Epithelial cell of prostate (primary cell): Measurements from ENCODE around the gene PACS2.

Source experiments
- DNase-seq: peaks from one replicate; pipeline ENCODE4 v3.0.0-alpha.2; 2011; ENCODE audit warnings: low read depth, low spot score
- H3K27ac ChIP-seq: fragments of 450-650 bp; 2 replicates; pipeline ENCODE4 v1.5.1; 2017; ENCODE audit warnings: mild to moderate bottlenecking

PACS2 gene

GRCh38 chr14:105365101-105365500, 50.6 kb downstream of the PACS2 start:
- DNase-seq, result no peak
- H3K27ac ChIP-seq, result no peak overlapping the region

DNA sequence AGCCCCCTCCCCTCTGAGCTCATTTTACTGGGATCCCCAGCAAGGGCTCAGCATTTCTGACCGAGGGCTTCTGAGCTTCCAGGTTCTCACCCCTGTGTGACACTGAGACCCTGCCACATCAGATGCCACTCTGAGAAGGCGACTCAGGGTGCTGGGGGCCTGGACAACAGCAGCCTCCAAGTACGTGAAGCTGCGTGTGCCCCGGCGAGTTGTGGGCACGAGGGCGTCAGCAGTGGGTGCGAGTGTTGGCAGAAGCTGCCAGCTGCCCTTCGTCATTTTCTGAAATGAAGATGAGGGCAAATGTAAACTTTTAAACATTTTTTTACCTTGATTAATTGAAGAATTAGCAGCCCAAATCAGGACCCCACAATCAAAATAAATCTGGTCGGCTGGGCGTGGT, 51.1 kb downstream of the PACS2 start:
- DNase-seq, result no peak
- no peak overlapping the region for H3K27ac ChIP-seq

DNA sequence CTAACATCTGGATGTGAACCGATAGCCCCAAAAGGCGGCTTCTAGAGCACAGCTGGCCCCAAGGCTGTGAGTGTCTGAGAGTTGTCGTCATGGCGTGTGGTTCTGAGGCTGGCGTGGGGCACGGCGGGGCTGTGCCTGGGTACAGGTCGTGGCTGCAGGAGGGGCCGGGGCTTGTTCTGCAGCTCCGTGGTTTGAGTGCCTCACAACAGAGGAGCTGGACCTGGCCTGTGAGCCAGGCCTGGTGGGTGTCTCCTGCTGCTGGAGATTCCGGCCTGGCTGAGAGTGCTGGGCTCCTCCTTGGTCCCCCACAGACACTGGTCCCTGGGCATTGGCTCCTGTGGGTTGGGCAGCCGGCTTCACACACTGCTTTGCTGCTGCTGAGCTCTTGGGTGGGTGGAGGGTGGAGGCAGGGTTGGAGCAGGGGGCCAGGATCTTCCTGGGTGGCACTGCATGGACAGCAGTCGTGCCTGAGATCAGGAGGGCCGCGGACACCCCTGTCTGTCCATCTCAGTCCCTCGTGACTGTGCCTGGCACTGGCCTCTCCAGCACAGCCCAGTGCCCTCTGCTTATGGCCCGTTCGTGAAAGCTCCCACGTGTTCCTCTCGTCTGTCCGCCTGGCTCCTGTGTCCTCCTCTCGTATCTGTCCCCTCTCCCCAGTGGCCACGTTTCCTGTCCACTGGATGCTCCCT, 52.0 kb downstream of the PACS2 start:
- no peak for DNase-seq
- H3K27ac ChIP-seq, result no peak overlapping the region

DNA sequence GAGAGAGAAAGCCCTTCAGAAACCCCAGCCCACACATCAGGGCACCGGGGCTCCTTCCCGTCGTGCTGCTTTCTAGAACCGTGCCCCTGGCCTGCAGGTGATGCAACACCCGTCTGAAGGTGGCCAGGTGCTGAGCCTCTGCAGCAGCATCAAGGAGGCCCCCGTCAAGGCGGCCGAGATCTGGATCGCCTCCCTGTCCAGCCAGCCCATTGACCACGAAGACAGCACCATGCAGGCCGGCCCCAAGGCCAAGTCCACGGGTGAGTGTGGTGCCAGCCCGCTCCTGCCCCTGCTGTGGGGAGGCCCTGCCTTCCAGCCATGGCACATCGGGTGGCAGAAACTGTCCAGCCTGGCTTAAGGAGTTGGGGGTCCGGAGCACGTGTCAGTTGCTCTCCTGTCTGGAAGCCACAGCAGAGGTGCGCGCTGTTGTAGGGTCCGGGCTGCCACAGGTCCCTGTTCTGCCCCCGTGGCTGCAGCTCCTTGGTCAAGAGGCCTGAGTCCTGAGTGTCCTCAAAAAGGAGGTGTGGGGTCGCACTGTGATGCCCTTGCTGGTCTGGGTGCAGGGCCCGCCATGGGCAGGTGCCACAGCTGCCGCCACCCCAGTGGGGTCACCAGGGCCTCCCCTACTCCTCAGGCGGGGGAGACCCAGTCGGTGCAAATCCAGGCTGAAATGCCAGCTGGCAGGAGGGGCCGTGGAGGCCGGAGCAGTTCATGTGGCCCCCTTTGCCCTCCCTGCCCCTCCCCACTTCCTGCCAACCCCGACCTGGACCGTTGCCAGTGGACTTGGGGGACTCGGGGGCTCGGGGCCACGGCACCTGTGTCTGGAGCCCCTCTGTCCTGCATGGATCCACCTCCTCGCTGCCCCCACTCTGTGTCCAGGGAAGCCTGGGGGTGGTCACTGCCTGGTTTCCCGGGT, 52.8 kb downstream of the PACS2 start:
- no peak for DNase-seq
- no peak overlapping the region for H3K27ac ChIP-seq

DNA sequence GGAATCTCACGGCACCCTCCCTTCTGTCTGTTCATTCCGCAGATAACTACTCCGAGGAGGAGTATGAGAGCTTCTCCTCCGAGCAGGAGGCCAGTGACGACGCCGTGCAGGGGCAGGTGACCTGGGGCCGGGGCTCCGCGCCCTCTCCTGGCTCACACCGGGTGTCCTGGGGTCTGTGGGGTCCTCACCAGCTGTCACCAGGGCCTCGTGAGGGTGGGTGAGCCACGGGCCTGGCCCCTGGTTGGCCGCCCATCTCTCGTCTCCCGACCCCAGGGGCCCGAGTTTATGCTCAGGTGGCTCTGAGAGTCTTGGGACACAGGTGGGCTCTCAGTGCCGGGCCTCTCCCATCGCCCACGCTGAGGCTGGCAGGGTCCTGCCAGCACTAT, 53.5 kb downstream of the PACS2 start:
- no peak for DNase-seq
- no peak overlapping the region for H3K27ac ChIP-seq

- no peak overlapping the region for H3K27ac ChIP-seq
- no peak for DNase-seq
Measured at GRCh38 chr14:105368426-105368825, 53.9 kb downstream of the PACS2 start.

- no peak for DNase-seq
- no peak overlapping the region for H3K27ac ChIP-seq
Measured at GRCh38 chr14:105368910-105369652, 54.5 kb downstream of the PACS2 start.

DNA sequence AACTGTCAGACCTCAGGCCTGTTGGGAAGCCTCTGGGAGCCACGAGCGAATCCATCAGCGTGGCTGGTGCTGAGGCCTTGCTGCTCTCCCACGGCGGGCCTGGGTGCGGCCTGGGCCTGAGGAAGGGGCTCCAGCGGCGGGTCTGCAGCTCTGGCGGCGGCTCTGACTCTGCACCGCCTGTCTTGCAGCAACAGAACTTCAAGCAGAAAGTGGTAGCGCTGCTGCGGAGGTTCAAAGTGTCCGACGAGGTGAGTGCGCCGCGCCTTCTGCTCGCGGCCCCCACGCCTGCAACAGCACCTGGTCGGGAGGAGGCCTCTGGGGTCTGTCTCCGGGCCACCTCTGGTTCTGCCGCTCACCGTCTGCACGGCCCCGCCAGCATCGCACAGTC, 55.1 kb downstream of the PACS2 start:
- no peak overlapping the region for H3K27ac ChIP-seq
- DNase-seq, result no peak

DNA sequence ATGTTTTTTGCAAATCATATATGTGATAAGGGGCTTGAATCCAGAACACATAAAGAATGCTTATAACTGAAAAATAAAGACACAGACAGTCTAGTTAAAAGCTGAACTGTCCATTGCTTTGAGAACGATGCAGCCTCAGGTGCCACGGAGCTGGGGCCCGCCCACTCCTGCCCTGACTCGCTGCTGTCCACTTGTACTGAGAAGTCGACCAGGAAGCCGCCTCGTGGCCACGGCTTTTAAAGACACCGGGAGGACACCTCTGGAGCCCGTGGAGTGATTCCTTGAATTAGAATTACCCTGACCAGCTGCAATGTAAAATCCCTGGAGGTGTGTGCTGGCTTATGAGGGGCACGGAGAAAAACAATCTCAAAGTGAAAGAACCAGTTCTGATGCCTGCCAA, 59.8 kb downstream of the PACS2 start:
- no peak for DNase-seq
- no peak overlapping the region for H3K27ac ChIP-seq

- DNase-seq, result no peak
- H3K27ac ChIP-seq, result no peak overlapping the region
Measured at GRCh38 chr14:105375635-105376057, 61.1 kb downstream of the PACS2 start.

- no peak for DNase-seq
- no peak overlapping the region for H3K27ac ChIP-seq
Measured at GRCh38 chr14:105376521-105377440, 62.2 kb downstream of the PACS2 start.

DNA sequence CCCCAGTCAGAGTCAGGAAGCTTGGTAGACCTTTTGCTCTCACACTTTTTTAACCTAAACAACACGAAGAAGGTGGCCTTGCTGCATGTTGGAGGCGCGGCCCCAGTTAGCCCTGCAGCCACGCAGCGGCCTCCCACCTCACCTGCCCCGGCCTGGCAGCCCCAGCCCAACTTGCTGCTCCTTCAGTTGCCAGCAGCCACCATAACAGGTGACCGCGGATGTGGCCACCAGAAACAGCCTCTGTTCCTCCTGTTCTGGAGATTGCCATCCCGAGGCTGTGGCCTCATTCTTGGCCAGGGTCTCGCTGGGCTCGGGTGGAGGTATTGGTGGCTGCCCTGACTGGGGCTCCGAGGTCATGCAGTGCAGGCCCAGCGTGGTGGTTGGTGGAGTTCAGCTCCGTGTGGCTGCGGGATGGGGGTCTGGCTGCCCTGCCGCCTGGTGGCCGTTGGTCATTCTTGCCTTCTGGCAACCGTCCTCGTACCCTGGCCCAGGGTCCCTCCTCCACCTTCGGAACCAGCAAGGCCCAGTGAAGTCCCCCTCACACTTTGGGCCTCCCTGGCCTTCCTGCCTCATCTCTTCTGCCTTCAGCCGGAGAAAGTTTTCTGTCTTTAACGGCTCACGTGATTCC, 63.1 kb downstream of the PACS2 start:
- DNase-seq, result no peak

DNA sequence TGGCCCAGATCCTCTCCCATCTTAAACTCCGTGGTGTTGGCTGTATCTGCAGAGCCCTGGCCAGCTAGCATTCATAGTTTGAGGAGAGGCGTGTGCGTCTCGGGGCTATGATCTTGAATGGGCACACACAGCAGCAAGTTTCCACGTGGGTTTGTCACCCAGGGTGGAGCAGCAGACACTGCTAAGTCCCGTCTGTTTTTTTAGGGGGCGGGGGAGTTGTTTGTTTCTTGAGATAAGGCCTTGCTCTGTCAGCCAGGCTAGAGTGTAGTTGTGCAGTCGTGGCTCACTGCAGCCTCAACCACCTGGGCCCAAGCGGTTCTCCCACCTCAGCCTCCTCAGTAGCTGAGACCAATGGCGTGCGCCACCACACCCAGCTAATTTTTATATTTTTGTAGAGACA, 63.7 kb downstream of the PACS2 start:
- no peak overlapping the region for H3K27ac ChIP-seq
- DNase-seq, result no peak

More for the DNA sequence above, 63.1 kb downstream of the PACS2 start:
- no peak overlapping the region for H3K27ac ChIP-seq

GRCh38 chr14:105378873-105379685, 64.5 kb downstream of the PACS2 start:
- DNase-seq, result no peak
- no peak overlapping the region for H3K27ac ChIP-seq

- no peak overlapping the region for H3K27ac ChIP-seq
- no peak for DNase-seq
Measured at GRCh38 chr14:105379946-105380345, 65.4 kb downstream of the PACS2 start.

GRCh38 chr14:105380756-105381155, 66.2 kb downstream of the PACS2 start:
- H3K27ac ChIP-seq, result no peak overlapping the region
- DNase-seq, result no peak

DNA sequence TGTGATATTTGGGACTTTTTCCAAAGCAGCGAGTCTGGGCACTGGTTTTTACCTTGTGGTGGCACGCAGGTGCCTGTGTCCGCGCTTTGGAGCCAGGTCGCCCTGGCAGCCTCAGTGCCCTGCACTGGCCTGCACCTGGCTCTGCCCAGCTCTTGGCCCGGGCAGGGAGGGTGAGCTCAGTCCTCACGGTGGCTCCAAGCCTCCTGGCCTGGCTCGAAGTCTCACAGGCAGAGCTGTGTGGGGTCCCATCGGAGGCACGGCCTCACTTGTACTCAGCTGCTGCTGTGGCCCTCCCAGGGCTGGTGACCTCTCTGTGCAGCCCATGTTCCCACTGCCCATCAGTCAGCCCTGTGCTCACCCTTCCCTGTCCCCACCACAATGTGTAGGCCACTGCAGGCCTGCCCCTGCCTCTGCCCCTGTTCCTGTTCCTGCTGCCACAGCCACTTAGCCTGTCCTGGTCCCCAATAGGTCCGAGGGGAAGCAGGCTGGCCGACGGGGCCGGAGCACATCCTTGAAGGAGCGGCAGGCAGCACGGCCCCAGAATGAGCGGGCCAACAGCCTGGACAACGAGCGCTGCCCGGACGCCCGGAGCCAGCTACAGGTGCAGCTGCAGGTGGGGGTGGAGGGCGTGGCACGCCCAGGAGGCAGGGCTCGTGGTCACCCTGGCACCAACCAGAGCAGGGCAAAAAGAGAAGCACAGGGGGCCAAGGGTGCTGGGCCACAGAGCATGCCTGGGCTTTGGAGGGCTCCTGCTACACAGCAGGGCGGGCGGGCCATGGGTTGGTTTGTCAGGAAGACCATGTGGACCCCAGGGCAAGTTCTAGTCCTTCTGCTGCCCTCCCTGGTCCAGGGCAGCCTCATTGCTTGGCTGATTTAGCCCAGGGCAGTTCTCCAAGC, 67.1 kb downstream of the PACS2 start:
- no peak overlapping the region for H3K27ac ChIP-seq
- no peak for DNase-seq
